GM12892 (cell line): ENCODE measurements around the gene CCDC28A.

Experiments used
- POLR2A ChIP-seq: IDR thresholded peaks from 2 replicates; pipeline ENCODE4 v1.6.1; 2011; ENCODE audit warnings: low read depth, low read length, control low read depth
- POLR2AphosphoS5 ChIP-seq: IDR thresholded peaks from 2 replicates; pipeline ENCODE4 v1.6.1; 2011; ENCODE audit warnings: low read depth, low read length, control low read depth
- TAF1 ChIP-seq: IDR thresholded peaks from 2 replicates; pipeline ENCODE4 v1.6.1; 2011; ENCODE audit warnings: low read depth, mild to moderate bottlenecking, control low read depth, low read length, borderline replicate concordance

DNA sequence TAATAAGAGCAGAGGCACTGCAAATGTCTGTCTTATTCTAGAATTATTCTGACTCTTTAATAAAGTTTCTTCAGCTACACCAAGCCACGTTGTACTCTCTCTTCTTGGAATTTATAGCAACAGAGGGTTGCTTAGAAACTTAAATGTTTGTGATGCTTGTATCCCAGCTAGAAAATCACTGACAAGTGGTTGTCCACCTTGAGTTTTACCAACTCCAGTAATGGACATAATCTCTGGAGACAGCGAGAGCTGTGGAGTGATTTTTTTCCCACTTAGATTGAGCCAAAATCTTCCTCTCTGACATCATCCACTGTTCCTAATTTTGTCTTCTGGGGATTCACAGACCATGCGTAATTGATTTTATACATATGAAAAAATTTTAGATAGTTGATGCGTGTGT is 30.3 kb downstream of the CCDC28A start:
- no peak for TF ChIP-seq TAF1
- no peak for TF ChIP-seq POLR2AphosphoS5
- no peak for TF ChIP-seq POLR2A
